Renal cortical epithelial cell (primary cell): Measurements from ENCODE around the gene PLPP6. TPM values are rescaled to one million over a fixed set of nuclear protein-coding genes. Genes with fewer than 3 reads are reported as not detected.
A peak's percentile ranks its signal among the peaks of the same experiment; 100 is the strongest.

ENCODE experiments used
- DNase-seq: peaks from one replicate; pipeline ENCODE4 v3.0.0-alpha.2; 2011; ENCODE audit warnings: low read depth
- total RNA-seq: library from RNA; depleted of rRNA; stranded (reverse); fragments of >200 nt; gene quantifications from 2 replicates; pipeline ENCODE4 v1.2.3, GENCODE V29; 2014

The PLPP6 gene
- total RNA-seq, 1 donor from 2014 or later = 12.5 TPM

DNA sequence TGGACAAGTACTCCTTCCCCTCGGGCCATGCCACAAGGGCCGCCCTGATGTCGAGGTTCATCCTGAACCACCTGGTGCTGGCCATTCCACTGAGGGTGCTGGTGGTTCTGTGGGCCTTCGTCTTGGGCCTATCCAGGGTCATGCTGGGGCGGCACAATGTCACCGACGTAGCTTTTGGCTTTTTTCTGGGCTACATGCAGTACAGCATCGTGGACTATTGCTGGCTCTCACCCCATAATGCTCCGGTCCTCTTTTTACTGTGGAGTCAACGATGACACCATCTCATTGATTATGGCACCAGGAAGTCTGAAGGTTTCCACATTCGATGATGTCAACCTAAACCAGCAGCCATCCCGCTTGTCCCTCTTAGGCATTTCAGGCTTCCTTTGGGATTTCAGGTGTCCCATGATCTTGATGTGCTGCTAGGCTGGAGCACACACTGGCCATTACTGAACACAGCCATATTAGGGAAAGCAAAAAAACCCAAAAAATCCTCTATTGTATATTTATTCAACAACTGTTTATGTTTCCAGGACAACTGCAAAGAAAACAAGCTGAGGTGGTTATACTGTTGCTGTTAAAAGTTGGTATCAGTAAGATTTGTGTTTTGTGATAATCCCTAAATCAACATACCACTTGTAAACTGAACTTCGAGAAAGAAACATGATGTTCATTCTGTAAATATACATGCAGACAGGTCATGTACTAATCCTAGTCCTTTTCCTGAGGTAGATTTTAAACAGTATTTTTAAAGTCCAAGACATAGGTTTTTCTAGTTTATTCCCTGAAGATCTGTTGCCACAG, 1.1 kb downstream of the PLPP6 start:
- DNase-seq = peak; percentile 20

DNA sequence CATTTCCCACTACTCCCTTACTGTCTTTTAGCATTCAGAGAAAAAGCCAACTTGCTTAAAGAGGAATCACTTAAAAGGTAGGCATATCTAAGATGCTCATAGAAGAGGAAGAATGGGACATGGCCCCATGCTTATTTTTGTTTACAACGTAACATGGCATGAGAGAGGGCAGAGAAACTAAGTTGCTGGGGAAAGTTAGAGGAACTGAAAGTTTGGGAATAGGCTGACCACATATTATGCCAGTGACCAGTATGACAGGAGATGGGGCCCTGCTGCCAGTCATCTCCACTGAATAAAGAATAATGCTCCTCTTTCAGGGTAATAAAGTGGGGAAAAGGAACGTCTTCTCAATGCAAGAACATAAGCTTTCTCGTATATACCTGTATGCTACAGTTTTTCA, 1.9 kb downstream of the PLPP6 start:
- DNase-seq = no peak

DNA sequence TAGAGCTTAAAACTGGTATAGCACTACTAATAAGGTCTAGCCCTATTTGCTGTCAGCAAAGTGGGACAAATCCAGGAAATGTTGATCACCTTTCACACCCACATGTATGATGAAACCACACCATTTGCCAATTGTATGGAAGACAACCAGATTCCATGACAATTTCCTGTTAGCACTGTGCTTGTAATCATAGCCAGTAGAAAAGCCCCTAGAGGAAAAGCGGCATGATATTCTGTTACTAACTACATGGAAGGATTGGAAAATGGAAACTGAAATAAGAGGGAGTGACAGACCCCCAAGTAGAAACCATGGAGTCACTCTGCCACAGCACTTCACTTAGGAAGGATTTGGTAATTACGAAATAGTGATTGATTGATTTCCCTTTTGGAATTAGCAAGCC, 3.3 kb downstream of the PLPP6 start:
- peak; percentile 80 for DNase-seq

DNA sequence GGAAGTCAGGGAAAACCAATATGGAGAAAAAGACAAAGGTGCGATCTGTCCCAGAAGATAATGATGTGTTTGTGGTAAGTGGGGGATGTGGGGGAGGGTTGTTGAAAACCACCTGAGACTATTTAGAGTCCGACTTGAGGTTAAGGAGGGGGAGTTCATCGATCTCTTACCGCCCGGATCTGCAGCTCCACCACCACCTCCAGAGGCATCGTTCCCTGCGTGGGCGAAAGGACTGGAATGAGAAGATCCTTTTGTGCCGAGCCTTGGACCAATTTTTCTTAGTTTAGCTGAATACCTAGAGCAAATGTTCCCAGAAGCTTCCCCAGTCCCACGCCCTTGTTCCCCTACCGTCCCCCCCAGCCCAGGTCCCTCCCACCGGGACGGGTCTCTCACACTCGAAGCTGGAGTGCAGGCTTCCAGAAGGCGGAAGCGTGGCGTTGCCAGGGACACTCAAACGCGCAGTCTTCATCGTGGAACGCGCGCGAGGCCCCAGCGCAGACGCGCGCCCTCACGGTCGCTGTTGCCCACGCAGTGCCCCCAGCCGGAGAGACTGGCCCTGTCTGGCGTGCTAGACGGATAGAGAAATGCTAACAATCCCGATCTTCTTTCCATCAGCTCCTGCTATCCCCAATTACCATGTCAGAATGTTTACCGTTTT, 4.1 kb downstream of the PLPP6 start, which contains the start of gene SPATA6L:
TSS of gene SPATA6L (minus strand) at position 439 of the 658 bp plus-strand sequence. CDS start at position 209, 230 bp downstream.
- DNase-seq = peak; percentile 38

DNA sequence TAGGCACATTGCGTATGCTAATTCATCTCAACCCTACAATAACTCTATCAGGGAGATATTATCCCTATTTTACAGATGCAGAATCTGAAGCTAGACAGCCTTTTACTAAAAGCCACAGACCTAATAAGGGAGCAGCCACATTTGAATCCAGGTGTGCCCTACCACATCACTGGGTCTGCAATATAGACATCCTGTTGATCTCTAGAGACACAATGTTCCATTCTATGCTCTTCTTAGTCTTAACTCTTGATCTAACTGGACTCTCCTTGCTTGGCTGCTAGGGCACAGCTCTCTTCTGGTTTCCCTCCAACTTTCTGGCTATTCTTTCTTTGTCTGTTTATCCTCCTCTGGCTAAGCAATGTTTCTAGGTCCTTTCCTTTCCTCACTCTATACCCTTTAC, 5.6 kb downstream of the PLPP6 start:
- DNase-seq = no peak

DNA sequence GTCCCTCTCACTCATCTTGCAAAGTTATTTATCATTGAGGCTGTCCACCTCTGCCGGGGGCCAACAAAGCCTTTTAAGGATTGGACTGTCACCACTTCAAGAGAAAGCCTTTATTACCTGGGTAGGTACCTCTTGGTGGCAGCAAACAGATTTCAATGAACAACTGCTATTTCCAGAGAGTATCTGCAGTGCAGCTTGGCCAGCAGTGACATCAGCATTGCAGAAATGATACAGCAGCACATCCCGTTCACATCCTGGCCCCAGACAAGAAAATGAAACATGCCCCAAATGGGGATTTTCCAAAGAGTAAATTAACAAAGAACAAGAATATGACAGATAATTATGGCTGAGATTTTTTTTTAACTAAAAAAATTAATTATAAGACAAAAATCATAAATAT, 6.5 kb downstream of the PLPP6 start:
- DNase-seq = no peak

DNA sequence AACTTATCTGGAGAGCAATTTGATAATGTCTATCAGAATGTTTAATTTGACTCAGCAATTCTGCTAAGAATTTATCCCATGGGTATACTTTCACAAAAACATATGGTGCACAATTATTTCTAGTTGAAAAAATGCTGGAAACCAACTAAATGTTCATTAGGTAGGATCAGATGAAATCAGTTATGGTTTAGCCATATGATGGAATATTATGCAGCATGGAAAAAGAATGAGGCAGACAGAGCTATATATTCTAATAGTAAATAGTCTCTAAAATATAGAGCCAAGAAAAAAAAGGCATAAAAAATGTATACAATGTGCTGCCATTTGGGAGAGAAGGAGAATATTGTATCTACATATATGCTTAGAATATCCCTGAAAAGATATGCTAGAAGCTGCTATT, 7.8 kb downstream of the PLPP6 start:
- DNase-seq = no peak

DNA sequence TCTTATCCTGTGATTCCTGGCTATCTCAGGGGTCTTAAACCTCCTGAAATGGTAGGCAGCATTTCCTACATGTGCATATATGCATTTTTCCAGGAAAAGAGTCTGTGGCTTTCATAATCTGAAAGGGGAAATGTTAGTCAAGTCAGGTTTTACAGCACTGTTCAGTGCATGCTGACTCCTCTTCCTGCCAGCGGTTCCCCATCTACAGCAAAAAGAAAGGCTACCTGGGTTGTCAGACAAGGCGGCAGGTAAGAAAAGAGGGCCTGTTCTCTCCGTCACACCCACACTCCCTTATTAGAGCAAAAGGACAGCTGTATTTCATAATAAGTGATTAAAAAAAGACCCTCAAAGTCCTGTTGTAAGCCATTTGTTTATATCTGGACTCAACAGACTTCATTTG, 8.5 kb downstream of the PLPP6 start:
- no peak for DNase-seq

DNA sequence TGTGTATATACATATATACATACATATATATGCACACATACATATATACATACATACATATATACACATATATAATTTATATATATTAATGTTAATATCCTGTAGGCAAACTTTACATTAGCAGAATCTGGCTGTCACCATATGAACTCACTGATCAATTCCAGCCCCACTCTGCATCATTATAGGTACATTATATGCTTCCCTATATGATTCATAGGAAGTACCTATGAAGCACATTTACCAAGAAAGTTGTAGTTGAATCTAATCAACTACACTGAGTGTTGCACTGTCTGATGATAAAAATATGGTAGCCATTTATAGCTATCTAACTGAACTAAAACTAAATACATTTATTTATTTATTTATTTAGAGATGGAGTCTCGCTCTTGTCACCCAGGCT, 9.6 kb downstream of the PLPP6 start:
- no peak for DNase-seq

DNA sequence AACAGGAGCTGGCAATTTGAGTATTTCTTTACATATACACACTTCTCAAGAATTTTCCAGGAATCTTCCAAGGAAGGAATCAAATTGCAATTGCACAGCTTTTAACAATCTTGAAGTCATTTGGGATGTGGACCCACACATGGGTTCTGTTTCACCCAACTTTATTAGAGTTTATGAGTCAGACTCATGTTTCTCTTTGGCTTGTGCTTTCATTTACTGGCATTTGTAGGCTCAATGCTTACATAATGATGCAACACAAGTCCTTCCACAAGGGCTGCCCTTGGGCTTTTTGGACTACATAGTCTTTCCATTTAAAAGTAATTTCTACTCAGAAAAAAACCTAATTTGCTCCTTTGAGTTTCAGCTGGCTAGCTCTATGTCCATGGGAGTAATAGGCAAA, 12.7 kb downstream of the PLPP6 start:
- peak; percentile 96 for DNase-seq

DNA sequence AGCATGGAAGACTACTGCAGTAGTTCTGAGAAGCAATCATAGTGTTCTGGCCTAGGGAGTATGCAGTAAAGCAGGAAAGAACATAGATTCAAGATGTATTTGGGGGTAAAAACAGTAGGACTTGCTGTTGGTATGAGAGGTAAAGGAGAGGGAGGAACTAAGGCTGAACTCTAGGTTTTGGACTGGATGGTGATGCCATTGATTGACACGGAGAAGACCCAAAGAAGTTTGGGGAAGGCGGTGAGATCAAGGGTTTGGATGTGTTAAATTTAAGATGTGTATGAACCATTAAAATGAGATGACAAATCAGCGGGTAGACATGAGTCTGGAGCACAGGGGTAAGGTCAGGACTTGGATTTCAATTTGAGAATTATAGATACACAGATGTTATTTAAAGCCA, 15.3 kb downstream of the PLPP6 start:
- no peak for DNase-seq

DNA sequence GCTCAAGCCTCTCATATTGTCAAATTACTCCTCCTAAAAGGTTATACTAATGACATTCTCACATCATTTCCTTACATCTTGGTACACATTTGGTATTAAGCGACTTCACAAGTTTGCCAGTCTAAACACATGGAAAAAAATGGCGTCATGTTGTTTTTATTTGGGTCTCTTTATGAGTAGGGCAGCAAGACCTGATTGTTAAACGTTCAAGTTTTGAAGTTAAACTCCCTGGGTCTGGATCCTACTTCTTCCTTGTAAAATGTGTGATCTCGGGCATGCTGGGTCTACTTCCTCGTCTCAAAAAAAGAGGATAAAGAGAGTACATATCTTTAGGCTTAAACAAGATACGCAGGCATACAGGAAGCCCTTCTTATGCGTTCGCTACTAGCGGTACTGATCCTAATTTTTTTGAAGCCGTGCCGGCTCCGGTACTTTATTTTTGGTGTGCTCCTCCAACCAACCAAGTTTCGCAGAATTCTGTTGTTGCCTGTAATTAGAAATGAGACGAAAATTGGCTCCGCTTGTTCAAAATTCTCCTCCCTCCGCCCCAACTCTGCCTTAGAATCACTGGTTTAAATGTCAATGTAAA, 16.7 kb downstream of the PLPP6 start:
- DNase-seq = peak; percentile 53

DNA sequence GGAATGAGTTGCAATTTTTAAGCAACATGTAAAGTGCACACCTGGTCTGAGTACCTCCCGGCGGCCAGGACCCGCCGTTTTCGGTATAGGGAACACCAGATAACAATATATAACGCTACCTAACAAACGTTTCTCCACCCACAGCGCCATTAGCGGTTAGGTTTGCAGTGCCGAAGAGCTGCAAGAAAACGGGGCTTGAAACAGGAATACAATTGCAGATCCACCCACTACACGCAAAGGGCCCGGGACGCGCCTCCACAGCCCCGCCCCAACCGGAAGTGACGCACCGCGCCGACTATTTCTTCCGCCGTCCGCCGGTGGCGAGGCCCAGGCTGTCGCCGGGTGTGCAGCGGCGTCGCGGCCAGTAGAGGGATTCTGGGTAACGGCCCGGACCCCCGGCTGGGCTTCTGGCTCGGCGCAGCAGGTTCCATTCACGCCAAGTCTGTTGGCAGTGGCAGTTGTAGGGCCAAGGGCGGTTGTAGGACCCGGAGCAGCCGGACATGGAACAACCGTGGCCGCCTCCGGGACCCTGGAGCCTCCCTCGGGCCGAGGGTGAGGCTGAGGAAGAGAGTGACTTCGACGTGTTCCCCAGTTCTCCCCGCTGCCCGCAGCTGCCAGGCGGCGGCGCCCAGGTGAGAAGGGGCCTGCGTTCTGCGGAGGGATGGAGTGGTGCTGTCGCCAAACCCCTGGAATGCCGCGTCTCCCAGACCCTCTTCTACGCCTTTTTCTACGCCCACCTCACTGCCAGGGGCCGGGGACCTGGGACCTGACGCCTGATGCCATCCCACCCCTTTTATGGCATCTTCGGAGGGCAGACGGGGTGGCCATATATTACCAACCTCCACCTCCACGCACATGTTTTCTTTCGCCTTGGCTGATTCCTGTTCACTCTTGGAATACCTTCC, 17.4 kb downstream of the PLPP6 start, which contains the start of gene CDC37L1:
TSS of gene CDC37L1 (plus strand) at position 302 of the 905 bp plus-strand sequence. CDS start at position 501, 199 bp downstream.
- peak; percentile 92 for DNase-seq

DNA sequence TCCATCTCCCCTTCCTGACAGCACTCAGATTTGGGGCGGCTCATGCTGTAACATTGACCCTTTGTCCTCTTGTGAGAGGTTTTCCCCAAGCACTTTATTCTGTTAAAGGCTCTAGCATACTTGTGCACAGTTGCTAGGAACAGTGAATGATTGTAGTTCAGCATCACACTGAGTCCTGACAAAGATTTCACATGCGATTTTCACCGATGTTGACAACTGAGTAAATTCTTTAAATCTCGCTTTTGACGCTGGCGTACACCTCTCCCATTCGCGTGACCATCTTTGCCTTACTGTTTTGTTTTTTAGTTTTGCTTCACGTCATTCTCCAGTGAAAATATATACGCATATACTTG, 18.1 kb downstream of the PLPP6 start:
- DNase-seq = peak; percentile 16

DNA sequence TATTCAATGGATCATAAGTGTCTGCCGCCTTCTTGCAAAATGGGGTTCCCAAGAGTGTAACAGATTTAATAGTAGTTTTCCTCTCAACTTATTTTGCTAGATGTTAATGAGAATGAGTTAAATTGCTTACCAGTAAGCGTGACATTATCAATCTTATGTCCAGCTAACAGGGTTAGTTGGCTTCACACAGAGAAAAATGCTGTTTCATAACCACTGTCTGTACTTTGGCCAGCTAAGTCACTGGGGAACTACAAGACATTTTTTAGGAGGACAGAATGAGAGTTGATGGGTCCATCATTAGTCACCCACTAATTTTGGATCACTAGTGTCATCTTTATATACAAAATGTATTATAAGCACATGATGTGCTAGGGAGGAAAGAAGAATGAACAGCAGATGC, 18.7 kb downstream of the PLPP6 start:
- peak; percentile 58 for DNase-seq

DNA sequence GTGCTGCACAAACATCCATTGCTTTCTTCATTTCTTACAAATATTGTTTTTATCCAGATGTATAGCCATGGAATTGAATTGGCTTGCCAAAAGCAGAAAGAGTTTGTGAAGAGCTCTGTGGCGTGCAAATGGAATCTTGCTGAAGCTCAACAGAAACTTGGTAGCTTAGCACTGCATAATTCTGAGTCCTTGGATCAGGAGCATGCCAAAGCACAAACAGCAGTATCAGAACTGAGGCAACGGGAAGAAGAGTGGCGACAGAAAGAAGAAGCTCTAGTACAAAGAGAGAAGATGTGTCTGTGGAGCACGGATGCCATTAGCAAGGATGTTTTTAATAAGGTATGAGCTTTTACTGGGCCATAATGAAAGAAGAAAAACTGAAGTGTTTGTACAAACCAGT, 22.7 kb downstream of the PLPP6 start:
- DNase-seq = no peak

DNA sequence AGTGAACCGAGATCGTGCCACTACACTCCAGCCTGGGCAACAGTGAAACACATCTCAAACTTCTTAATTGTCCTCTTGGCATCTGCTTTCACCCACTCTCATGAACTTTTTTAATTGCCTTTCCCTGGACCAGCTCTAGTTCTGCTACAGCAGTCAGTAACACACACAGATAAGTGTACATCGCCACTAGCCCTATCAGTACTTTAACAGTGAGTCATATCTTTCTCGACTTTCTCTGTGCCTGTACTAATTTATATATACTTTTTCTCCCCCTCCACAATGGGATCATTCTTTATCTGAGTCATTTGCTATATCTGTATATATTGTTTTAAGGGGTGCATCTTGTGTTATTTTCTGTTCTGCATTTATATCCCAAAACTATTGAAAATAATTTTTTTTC, 24.0 kb downstream of the PLPP6 start:
- DNase-seq = no peak

DNA sequence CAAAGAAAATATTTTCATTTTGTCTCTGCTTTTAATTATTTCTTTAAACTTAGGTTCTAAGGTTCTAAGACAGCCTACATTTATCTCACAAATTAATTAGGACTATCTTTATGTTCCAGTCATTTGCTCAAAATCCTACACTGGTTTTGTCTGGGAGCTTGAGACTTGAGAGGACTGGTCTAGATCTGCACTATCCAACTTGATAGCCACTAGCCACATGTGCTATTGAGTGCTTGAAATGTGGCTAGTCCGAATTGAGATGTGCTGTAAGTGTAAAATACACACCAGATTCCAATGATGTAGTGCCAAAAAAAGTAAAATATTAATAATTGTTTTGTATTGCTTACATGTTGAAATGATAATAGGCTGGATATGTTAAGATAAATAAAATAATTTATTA, 24.5 kb downstream of the PLPP6 start:
- no peak for DNase-seq

DNA sequence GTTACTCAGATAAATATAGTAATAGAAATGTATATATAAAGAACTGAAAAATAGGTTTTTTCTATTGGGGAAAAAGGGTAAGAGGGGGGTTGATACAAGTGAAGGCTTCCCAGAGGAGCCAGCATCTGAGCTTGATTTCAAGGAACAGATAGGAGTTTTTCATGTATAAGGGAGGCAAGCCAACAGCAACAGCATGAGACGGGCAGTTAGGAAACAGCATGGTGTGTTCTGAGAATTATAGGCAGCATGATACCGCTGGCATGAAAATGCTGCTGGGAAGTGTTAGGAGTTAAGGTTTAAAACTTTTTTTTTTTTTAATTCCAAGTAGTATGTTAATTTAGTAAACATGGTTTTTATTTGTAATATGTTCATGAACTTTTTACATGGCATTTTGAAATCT, 26.9 kb downstream of the PLPP6 start:
- no peak for DNase-seq

DNA sequence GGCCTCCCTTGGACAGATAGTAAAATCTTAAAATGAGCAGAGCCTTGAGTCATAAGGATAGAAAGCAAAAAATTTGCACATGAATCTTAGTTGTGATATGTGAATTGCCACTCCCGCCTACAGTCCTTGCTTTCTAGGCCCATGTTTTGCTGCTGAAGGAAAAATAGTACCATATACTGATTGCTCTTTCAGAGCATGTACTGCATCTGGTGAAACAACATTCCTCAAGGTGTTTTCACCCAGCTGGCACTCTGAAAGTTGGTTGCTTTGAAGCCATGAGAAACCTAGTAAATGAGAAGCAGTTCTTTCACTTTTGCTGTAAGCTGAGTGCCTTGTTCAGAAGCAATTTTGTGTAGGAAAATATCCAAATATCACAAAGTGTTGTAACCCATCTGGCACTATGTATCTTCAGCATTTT, 27.6 kb downstream of the PLPP6 start:
- DNase-seq = peak; percentile 63

DNA sequence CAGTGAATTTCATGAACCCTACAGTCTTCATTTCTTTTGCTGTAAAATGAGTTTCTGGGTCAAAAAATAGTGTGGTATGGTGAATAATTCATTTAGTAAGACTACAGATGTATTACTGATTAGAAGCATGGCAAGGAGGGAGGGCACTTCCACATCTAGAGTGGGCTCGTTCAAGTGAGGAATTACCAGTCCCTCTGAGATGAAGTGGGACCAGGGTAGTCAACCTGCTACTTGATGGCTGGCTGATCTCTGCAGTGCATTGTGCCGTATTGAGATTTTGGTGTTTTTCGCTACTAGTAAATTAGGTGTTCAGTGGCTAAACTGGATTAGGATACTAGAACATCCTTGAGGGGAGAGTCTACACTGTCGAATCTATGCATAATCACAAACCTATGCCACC, 28.1 kb downstream of the PLPP6 start:
- no peak for DNase-seq

DNA sequence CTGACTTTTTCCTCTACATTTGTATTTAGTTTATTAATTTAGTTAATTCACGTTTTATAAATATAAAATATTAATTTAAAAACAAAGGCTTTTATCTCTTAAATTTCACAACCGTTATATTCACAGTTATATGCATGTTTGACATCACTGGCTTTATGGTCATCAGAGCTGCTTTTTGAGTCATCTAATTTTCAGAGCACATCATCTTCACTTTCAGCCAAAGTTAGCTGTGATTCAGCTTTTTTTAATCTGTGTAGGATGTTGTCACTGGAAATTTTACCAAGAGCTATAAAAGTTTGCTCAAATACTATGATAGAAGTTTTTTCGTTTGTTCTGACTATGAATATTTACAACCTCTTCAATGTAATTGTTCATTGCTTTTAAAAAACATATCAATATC, 29.7 kb downstream of the PLPP6 start:
- no peak for DNase-seq
